ENCODE results near the gene PEX26.

PEX26 gene

GRCh38 chr22:18064636-18065035, 13.2 kb upstream of the PEX26 start:
- H3K9me3 Mint-ChIP-seq: no peaks in the 10 kb centered on the region

GRCh38 chr22:18065256-18065655, 12.5 kb upstream of the PEX26 start:
- no peak overlapping the region for H3K4me3 Mint-ChIP-seq
- H3K4me1 Mint-ChIP-seq: peaks cover 15% of the 10 kb centered on the region
- no peaks in the 10 kb centered on the region for H3K9me3 Mint-ChIP-seq
- H3K27ac Mint-ChIP-seq: peak overlapping the region in 1 of 3 experiments; percentile 73
- TF ChIP-seq CTCF (IDR thresholded peaks at IDR 0.05; ENCODE audit: unreplicated experiment in 3 of 3): no peak
- H3K27me3 Mint-ChIP-seq (ENCODE audit: low read depth): peaks cover 33% of the 10 kb centered on the region
- no peaks in the 10 kb centered on the region for H3K36me3 Mint-ChIP-seq (ENCODE audit: low read depth)

More at GRCh38 chr22:18064636-18065035, 13.2 kb upstream of the PEX26 start:
- no peak overlapping the region for H3K4me3 Mint-ChIP-seq
- TF ChIP-seq CTCF (IDR thresholded peaks at IDR 0.05; ENCODE audit: unreplicated experiment in 3 of 3): no peak
- no peak overlapping the region for H3K27ac Mint-ChIP-seq
- H3K4me1 Mint-ChIP-seq: peaks cover 15% of the 10 kb centered on the region
- H3K27me3 Mint-ChIP-seq (ENCODE audit: low read depth): peaks cover 31% of the 10 kb centered on the region
- no peaks in the 10 kb centered on the region for H3K36me3 Mint-ChIP-seq (ENCODE audit: low read depth)

GRCh38 chr22:18066181-18066859, 11.5 kb upstream of the PEX26 start:
- peaks cover 33% of the 10 kb centered on the region for H3K27me3 Mint-ChIP-seq (ENCODE audit: low read depth)
- no peak for TF ChIP-seq CTCF (IDR thresholded peaks at IDR 0.05; ENCODE audit: unreplicated experiment in 3 of 3)
- peaks cover 15% of the 10 kb centered on the region for H3K4me1 Mint-ChIP-seq
- no peaks in the 10 kb centered on the region for H3K36me3 Mint-ChIP-seq (ENCODE audit: low read depth)
- no peaks in the 10 kb centered on the region for H3K9me3 Mint-ChIP-seq
- no peak overlapping the region for H3K4me3 Mint-ChIP-seq
- H3K27ac Mint-ChIP-seq: no peak overlapping the region

GRCh38 chr22:18067121-18067520, 10.7 kb upstream of the PEX26 start:
- Mint-ChIP-seq H3K4me3 (no peak overlapping the region), H3K9me3 (no peaks in the 10 kb centered on the region), H3K36me3 (ENCODE audit: low read depth) (no peaks in the 10 kb centered on the region), H3K27me3 (ENCODE audit: low read depth) (peaks cover 33% of the 10 kb centered on the region), H3K4me1 (peaks cover 20% of the 10 kb centered on the region), H3K27ac (peak overlapping the region in 1 of 3 experiments; percentile 81)
- no peak for TF ChIP-seq CTCF (IDR thresholded peaks at IDR 0.05; ENCODE audit: unreplicated experiment in 3 of 3)

- no peaks in the 10 kb centered on the region for H3K9me3 Mint-ChIP-seq
- no peak overlapping the region for H3K4me3 Mint-ChIP-seq
- no peaks in the 10 kb centered on the region for H3K36me3 Mint-ChIP-seq (ENCODE audit: low read depth)
- H3K4me1 Mint-ChIP-seq: peaks cover 22% of the 10 kb centered on the region
- TF ChIP-seq CTCF (IDR thresholded peaks at IDR 0.05; ENCODE audit: unreplicated experiment in 3 of 3): no peak
- H3K27me3 Mint-ChIP-seq (ENCODE audit: low read depth): peaks cover 36% of the 10 kb centered on the region
- peak overlapping the region in 1 of 3 experiments; percentile 81 for H3K27ac Mint-ChIP-seq
Measured at GRCh38 chr22:18067548-18068341, 10.0 kb upstream of the PEX26 start.
